ENCODE measurements around the gene MARCHF2. TPM values are rescaled to one million over a fixed set of nuclear protein-coding genes. Genes with fewer than 3 reads are reported as not detected.
A peak's percentile ranks its signal among the peaks of the same experiment; 100 is the strongest.

The MARCHF2 gene
- total RNA-seq, 1 donor from 2014 or later: 254 TPM

DNA sequence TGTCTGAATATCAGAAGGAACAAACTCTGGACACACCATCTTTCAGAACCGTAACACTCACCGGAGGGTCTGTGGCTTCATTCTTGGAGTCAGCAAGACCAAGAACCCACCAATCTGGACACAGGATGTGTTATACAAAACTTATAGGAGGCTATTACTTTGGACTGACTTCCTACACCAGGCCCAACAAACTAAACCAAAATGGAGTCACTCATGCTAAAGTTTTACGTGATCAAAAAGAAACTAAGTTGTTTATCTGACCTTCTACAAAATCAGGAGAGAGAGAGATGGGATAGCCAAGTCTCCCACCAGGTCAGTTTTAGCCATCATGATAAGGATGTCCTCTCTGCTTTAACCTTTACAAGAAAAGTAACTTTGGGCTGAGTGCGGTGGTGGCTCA, 26.1 kb upstream of the MARCHF2 start:
- no peak for DNase-seq (ENCODE audit: extremely low read depth, low read depth, low spot score)

DNA sequence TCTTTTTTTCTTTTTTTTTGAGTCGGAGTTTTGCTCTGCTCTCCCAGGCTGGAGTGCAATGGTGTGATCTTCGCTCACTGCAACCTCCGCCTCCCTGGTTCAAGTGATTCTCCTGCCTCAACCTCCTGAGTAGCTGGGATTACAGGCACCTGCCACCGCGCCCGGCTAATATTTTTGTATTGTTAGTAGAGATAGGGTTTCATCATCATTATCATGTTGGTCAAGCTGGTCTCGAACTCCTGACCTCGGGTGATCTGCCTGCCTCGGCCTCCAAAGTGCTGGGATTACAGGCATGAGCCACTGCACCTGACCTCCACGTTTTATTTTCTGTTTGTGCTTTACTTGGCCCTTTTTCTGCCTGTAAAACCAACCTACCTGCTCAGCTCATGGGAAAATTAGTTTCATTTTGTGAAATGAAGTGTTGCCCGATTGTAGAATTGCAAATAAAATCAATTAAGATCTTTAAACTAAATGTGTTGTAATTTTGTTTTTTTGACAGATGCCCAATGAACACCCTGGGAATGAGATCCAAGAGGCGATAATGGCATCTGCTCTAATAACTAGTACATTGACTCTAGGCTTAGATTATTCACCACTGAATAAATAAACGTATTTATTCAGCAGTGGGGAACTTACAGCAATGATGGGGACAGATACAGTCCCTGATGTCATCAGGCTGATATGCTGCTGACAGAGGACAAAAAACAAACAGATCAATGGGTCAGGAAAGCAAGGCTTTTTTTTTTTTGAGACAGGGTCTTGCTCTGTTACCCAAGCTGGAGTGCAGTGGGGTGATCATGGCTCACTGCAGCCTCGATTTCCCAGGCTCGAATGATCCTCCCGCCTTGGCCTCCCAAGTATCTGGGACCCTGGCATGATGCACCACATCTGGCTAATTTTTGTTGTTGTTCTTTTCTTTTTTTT, 25.2 kb upstream of the MARCHF2 start:
- DNase-seq (ENCODE audit: extremely low read depth, low read depth, low spot score): no peak

- no peak for DNase-seq (ENCODE audit: extremely low read depth, low read depth, low spot score)
These were observed 24.5 kb upstream of the MARCHF2 start for GRCh38 chr19:8388612-8388958.

- DNase-seq (ENCODE audit: extremely low read depth, low read depth, low spot score): peak; percentile 98
These were observed 23.1 kb upstream of the MARCHF2 start, which contains the start of gene RAB11B for GRCh38 chr19:8389891-8390616. RAB11B (plus strand) TSS chr19:8390360; CDS start chr19:8390417, 57 bp downstream.

DNA sequence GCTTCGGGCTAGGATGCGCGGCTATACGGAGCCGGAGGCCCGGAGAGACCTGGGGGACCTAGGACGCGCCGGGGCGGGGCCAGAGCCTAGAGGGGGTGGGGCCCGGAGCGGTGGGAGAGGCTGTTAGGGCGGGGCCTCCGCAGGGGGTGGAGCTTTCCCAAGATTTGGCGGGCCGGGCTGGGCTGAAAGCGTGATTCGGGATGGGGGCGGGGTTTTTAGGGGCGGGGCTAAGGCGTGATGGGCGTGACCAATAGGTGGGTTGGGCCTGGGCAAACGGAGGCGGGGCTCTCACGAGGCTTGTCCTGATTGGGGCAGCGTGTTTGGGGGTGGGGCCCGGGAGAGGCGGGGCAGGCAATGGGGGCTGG, 22.5 kb upstream of the MARCHF2 start:
- peak; percentile 58 for DNase-seq (ENCODE audit: extremely low read depth, low read depth, low spot score)

DNA sequence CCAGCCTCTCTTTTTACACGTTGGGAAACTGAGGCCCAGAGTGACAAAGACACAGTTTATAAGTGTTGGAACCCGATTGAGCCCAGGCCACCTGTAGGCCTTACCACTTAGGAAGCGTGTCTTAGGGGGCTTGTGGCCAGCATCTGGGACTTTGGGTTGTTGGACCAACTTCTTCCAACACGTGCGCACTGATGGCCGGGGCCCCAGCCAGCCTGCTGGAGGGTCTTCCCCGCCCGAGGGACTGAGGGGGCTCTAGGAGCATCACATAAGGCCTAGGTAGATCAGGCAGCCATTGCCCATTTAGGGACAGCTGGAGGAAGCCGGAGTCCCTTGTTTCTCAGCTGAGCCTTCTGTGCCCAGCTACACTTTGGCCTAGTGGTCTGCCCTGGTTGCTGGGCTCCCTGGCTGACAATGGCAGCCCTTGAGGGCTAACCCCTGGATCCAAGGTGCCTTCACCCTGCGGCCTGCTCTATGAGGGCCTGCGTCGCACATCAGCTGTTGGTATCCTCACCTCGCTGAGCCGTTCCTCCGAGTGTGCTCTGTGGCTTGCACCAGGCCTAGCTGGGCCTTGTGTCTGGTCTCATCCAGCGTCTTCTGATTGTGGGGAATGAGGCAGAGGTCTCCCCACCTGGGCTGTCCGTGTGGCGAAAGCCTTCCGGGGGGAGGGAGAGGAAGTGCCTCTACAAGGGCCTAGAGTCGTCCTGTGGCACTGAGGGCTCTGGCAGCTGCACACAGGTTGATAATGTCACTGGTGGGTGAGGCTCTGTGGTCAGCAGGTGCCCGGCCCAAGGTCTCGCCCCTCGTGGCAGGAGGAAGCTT, 21.7 kb upstream of the MARCHF2 start:
- no peak for DNase-seq (ENCODE audit: extremely low read depth, low read depth, low spot score)

- DNase-seq (ENCODE audit: extremely low read depth, low read depth, low spot score): no peak
These were observed 21.0 kb upstream of the MARCHF2 start for GRCh38 chr19:8392017-8392591.

DNA sequence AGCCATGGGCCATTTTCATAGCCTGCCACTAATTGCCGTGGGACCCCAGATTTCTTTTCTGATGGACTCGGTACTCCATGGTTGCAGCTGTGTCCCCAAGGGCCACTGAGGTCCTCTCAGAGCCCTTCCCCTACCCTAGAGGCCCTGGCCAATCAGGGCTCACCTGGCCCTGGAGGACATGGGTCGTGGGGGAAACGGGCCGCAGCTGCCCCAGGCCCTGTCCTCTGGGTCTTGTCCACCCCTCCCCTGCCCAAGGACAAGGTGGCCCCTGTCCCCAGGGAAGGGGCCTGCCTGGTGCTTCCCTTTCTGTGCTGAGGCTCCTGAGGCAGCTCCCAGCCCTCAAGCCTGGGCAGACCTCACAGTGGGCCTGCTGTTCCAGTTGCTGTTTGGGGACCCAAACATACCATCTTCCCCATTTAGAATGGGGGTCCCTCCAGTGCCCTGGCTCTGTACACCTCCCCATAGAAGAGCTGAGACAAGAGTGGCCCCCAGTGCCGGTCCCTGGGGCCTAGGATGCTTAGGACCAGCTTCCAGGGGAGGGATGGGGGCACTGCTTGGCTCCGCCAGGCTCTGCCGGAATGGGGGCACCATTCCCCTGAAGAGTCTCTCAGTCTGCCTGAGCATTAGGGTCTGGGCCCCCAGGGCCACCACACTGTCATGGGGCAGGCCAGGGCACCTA, 19.8 kb upstream of the MARCHF2 start:
- no peak for DNase-seq (ENCODE audit: extremely low read depth, low read depth, low spot score)

DNA sequence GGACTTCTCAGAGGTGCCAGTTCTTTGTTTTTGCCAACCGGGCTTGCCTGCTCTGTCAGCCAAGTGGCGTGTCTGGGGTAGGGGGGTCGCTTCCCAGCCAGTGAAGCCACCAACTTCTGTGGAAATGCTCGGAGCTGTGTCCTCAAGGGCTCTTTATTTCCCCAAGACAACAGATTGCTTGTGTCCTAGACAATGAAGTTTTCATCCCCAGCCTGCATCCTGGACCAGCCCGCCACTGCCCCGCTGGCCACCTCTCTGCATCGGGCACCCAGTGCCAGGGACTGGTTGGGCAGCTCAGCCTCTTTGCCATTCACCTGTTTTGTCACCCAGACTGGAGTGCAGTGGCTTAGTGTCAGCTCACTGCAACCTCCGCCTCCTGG, 19.2 kb upstream of the MARCHF2 start:
- DNase-seq (ENCODE audit: extremely low read depth, low read depth, low spot score): no peak

DNA sequence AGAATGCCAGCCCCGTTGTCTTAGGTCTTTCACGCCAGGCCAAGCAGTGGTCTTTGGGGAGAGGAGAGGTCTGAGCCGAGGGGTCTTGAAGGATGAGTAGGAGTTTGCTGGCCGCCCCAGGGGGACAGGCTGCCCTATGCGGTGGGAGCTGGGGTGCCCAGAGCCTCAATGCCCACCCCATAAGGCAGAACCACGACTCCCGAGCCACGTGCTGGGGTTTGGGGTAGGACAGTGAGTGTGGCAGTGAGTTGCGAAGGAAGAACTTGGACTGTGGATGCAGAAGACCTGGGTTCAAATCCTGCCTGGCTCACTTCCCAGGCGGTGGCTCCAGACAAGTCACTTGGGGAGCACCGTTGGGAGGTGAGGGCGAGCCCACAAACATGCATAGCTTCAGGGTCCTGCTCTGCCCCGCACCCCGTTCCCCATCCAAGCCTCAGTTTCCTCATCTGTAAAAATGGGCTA, 17.5 kb upstream of the MARCHF2 start:
- no peak for DNase-seq (ENCODE audit: extremely low read depth, low read depth, low spot score)

DNA sequence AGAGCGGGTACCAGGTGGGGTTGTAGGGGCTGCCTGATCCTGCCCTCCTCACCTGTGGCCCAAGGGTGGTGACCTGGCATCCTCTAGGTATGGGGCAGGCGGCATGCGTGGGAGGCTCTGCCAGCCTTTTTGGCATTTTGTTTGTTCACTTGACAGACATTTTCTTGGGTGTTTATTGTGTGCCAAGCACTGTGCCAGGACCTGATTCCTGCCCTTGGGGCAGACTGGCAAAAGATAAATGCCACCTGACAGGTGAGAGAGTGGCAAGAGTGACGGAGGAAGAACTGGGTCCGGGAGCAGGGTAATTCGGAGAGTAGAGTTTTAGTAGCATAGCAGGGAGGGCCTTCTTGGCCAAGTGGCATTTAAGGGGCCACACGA, 16.9 kb upstream of the MARCHF2 start:
- no peak for DNase-seq (ENCODE audit: extremely low read depth, low read depth, low spot score)

- DNase-seq (ENCODE audit: extremely low read depth, low read depth, low spot score): no peak
These were observed 16.4 kb upstream of the MARCHF2 start for GRCh38 chr19:8396563-8397203.

- DNase-seq (ENCODE audit: extremely low read depth, low read depth, low spot score): no peak
These were observed 15.8 kb upstream of the MARCHF2 start for GRCh38 chr19:8397271-8397670.

- no peak for DNase-seq (ENCODE audit: extremely low read depth, low read depth, low spot score)
These were observed 15.3 kb upstream of the MARCHF2 start for GRCh38 chr19:8397746-8398310.

- no peak for DNase-seq (ENCODE audit: extremely low read depth, low read depth, low spot score)
These were observed 14.8 kb upstream of the MARCHF2 start for GRCh38 chr19:8398311-8398771.

DNA sequence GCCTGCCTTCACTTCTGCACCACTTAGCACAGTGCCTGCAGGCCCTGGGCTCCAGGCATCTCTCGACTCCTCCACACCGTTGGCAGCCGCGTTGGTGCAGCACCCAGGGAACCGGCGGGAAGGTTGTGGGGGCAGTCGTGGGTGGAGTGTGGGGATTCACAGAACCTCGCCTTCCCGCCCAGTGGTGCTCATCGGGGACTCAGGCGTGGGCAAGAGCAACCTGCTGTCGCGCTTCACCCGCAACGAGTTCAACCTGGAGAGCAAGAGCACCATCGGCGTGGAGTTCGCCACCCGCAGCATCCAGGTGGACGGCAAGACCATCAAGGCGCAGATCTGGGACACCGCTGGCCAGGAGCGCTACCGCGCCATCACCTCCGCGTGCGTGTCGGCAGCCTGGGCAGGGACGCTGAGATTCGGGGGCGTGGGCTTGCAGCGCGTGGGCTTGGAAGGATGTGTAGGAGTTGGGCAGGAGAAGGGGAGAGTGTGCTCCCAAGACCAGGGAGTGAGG, 13.4 kb upstream of the MARCHF2 start:
- no peak for DNase-seq (ENCODE audit: extremely low read depth, low read depth, low spot score)

DNA sequence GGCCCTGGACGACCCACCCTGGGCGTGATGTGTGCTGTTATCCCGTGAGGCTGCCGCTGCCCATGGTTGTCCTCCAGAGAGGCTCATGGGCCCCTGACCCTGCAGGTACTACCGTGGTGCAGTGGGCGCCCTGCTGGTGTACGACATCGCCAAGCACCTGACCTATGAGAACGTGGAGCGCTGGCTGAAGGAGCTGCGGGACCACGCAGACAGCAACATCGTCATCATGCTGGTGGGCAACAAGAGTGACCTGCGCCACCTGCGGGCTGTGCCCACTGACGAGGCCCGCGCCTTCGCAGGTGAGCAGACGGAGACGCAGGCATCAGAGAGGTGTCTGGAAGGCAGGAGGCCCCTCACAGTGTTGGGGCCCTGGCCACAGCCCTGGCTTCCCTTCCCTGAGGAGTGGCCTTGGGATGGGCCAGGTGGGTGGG, 11.1 kb upstream of the MARCHF2 start:
- no peak for DNase-seq (ENCODE audit: extremely low read depth, low read depth, low spot score)

- DNase-seq (ENCODE audit: extremely low read depth, low read depth, low spot score): no peak
These were observed 9.8 kb upstream of the MARCHF2 start for GRCh38 chr19:8403098-8403819.

DNA sequence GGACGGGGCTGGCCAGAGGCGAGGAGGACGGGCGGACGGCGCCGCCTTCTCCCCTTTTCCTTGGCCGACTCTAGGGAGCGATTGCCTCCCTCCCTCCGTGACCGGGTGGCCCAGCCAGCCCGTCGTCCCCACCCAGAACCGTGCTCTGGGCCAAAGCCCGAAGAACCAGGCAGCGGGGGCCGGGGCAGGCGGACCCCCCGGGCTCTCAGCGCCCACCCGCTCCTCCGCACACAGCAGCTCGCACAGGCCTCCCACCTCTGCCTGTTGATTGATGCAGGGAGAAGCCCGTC, 9.3 kb upstream of the MARCHF2 start:
- DNase-seq (ENCODE audit: extremely low read depth, low read depth, low spot score): no peak

Data from glomerular endothelial cell (primary cell).